ENCODE measurements around the gene CSNK1E.

- no peak for TF ChIP-seq CTCF (optimal IDR thresholded peaks at IDR 0.05 in 1 of 3, IDR thresholded peaks at IDR 0.05 in 1 of 3, conservative IDR thresholded peaks at IDR 0.05 in 1 of 3; ENCODE audit: extremely low read depth in 1 of 3, insufficient read depth in 2 of 3, low read length in 3 of 3)
- no peak for TF ChIP-seq EZH2 (IDR thresholded peaks at IDR 0.05; ENCODE audit: low read length)
These were observed 4.9 kb downstream of the CSNK1E start for GRCh38 chr22:38312261-38312800.
